GM19452 (cell line): ENCODE measurements around the gene GPC6.

Experiments used
- ATAC-seq: cut with Tn5 transposase; IDR thresholded peaks from one replicate; pipeline ENCODE4 v1.9.1; 2021; ENCODE audit not compliant: unreplicated experiment

Gene GPC6

DNA sequence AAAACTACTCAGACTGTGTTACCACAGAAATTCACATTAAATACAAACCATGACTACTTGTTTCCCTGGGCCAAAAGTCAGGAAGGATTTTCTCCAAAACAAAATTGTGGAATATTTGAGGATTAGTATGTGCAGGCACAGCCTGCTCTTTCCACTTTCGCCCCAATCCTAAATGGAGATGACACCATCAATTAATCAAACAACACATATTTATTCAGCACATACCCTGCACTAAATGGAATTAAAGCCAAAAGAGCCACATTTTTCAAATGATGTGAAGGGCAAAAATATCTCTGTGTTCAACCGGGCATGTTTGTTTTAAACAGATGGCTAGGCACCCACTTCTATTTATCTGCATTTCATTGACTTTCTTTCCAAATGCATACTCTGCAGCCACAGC lies 729.8 kb downstream of the GPC6 start:
- ATAC-seq: no peak

DNA sequence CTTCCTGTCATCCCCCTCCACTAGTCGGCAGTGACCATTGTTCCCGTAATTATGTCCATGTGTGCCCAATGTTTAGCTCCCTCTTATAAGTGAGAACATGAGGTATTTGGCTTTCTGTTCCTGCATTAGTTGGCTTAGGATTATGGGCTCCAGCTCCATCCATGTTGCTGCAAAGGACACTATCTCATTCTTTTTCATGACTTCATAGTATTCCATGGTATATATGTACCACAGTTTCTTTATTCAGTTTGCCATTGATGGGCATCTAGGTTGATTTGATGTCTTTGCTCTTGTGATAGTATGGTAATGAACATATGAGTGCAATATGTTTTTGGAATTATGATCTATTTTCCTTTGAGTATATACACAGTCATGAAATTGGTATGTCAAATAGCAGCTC lies 730.8 kb downstream of the GPC6 start:
- no peak for ATAC-seq

DNA sequence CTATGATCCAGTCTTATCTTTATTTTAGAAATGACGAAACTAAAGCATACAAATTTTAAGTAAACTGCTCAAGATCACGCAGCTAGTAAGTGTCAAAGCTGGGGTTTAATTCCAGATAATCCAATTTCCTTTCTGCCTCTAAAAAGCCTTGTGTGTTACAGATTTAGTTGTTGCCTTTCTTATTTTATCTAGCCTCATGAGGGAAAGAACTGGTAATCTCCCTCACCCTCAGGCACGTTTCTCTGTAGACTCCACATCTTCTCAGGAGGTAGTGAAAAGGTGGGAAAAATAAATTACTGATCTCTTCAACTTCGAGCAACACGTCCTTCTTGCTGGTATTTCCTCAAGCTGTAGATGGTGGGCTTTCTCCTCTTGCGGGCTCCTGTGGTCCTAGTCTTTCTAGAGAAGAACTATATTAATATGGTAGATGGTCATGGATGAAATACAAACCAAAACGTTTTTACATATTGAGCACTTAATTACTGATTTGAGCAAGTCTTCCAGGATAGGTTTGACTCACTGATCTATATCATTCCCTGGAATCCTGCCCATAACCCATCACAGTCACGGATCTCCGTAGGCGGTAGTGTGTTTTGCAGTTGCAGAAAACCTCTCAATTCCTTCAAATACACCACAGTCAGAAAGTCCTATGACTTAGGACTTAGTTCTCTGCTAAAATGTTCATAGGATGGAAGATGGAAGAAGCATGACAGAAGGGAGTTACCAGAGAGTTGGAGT lies 733.4 kb downstream of the GPC6 start:
- ATAC-seq: no peak

DNA sequence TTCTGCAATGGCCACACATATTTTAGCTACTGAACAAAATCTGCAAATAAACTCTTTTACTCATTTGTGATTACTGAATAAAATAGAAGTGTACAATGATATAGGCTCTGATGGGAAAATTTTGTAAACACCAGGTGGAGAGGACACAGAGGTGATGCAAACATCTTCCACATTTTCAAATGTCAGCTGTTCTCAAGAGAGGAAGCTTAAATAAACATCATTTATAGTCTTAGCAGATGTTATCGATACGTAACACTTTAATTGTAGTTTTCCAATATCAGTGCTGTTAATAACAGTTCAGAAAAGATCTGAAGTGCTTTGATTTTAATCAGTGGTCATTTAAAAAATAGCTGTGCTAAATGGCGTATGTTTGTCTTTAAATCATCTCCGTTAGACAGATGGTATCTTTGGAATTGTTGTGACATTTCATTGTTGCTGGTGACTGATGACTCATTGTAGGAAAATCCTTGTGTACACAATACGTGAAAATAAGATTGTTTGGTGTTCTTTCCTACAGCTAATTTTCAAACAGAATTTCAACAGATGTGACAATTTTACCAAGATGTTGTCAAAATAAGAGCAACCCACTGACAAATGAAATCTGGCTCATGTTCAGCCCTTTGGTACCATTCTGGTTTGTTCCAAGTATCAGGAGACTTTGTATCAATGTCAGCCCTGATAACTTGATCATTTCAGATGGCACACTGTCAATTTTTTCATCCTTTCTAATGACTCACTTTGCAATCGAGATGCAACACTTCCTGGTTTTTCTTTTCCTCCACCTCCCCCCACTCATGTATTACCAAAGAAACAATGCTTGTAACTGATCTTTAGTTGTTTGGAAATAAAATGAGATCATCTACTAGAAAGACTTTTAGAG lies 736.9 kb downstream of the GPC6 start:
- ATAC-seq: no peak

DNA sequence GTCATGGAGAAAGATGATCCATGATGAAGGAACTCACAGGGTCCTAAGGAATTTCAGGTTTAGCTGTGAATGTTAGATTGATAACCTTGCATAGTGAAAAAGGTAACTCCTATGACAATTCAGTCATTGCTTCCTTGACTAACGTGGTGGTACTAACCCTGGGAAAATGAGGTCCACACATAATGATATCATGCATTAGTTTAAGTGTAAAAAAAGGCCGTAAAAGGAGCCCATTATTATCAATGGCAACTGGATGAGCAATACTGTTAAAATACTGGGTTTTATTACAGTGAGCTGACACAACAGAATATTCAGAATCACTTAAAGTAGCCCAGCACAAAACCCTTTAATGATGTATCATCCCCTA lies 737.5 kb downstream of the GPC6 start:
- ATAC-seq: no peak

DNA sequence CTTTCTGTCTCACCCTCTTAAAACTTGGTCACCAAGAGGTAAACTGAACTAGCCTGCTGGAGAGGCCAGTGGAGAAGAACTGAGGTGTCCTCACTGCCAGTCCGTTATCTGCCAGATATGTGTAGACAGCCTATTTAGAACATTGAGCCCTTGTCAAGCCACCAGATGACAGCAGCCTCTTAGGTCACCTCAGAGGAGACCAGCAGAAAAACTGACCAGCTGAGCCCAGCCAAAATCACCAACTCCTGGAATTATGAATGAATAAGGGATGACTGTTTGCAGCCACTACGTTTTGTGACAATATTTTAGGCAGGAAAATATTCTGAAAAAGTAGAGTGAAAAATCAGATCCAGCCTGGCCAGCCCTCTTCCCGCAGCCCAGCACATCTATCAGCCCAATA lies 739.0 kb downstream of the GPC6 start:
- no peak for ATAC-seq

DNA sequence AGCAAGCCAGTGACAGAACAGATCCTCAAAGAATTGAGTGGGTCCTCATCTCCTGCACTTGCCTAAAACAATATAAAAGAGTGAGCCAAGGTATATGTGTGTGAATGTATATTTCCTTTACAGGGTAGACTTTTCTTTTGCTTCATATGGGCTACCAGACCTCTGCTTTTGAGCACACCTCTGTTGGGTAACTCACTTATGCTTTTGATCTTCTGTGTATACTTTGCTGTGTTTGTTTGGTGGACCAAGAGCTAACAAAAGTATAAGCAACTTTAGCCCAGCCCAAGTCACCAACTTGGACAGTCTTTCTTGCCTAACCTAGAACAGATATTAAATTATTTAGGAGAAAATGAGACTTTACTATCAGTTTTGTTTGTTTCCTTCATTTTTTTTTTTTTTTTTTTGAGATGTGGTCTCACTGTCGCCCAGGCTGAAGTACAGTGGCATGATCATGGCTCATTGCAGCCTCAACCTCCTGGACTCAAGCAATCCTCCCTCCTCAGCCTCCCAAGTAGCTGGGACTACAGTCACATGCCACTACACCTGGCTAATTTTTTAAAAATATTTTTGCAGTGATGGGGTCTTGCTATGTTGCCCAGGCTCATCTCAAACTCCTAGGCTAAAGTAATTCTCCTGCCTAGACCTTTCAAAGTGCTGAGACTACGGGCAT lies 739.8 kb downstream of the GPC6 start:
- ATAC-seq: no peak

DNA sequence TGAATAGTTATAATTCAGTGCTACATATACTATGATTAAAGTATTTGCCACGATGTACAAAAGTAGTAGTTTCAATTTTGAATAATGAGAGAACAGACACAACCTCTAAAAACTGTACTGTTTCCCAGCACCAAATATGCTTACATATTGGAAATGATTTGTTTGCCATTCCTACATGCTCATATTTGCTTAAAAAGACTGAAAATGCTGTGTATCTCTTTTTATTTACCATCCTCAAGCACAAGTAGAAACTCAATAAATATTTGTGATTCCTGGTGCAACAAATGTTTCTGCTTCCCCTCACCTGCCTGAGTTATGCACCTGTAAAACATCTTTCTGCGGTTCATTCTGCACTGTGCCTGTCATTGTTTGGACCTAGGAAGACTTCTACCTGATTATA lies 740.7 kb downstream of the GPC6 start:
- no peak for ATAC-seq

DNA sequence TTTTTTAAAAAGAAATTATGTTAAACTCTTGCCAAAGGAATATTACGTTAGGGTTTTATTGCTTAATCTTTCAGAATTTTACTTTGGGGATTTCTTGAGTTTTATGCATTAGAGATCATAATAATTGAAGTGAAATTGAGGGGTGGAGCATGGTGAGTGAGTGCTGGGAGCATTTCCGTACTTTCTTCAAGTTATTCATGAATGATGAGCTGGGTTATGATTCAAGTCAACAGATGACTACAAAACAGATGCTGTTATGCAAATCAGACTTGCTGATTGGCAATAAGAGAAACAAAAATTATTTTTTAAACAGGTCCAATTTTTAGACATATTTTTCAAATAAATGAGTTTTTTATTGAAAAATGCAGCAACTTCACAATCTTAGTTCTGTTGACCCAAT lies 748.6 kb downstream of the GPC6 start:
- ATAC-seq: no peak

DNA sequence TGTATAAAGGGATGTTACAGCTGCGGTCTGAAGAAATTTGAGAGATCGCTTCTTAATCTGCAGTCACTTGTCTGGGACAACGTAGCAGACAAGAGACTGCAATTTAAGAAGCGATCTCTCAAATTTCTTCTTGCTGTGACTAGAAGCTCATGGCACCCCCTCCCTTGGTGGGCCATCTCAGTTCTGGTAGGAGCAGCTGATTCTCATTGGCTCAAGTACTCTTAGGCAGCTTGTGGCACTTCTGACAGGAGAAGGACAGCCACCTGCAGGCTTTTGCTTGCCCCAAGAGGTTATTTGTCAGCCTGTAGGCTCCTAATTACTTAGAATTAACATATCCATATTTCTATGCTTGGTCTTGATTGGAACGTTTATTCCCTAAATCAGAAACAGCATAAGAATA lies 749.9 kb downstream of the GPC6 start:
- no peak for ATAC-seq

DNA sequence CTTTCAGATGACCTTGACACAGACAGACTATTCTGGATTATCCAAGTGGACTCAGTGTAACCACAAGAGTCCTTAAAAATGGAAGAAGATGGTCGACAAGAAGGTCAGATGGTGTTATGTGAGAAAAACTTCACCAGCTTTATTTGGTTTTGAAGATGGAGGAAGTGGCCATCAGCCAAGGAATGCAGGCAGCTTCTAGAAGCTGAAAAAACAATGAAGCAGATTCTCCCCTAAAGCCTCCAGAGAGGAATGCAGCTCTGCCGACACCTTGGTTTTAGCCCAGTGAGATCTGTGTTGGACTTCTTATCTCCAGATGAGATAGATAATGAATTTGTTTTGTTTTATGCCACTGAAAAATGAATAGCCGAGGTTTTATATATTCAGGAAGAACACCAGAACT lies 751.4 kb downstream of the GPC6 start:
- no peak for ATAC-seq

DNA sequence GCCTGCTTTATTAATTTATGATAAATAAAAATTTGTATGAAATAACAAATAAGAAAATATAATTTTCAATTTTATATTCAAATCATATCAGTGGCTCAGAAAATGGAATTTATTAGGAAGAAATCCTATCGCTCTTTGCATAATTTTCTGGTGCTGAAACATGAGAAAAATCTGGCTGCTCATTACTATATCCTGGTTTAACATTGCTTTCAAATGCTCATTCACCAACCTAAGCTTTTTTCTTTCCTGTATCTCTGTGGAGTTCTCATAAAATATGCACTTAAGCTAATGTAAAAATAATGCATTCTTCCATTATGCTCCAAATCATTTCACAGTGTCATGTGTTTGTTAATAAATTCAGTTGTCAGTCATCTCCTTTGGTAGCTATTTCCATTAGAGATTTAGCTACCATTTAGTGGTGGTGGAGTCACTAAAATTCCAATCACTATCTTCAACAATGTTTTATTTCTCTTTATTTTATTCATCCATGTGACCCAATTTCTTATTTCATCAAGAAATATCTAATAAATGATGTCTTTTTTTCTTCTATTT lies 754.9 kb downstream of the GPC6 start:
- ATAC-seq: no peak

DNA sequence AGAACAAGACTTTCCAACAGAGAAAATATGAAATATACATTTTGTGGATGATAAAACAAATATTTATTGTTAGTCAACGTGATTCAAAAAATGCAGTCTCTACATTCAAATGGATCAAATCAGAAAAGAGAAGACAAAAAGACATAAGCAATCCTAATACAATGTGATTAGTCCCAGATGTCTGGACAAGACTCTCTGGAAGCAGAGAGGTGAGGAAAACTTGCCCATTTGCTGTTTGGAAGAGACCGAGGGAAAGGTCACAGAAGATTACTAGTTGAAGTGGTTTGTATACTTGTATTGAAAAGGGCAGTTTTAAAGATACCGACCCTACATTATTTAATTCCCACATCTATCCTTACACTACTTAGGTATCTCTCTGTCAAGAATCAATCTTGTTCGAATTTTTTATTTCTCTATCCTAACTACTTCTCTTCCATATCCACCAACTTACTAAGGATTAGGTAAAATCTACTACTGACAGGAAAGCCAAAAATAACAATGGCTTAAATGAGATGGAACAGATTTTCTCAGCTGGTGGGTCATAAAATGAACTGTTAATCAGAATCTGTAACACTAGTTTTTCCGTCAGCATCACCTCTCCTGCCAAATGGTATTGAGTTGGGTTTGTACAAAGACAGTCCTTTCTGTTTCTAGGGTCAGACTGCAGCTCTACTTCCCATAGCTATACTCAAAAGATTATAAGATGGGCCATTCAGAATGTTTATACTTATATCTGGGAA lies 755.7 kb downstream of the GPC6 start:
- ATAC-seq: no peak

DNA sequence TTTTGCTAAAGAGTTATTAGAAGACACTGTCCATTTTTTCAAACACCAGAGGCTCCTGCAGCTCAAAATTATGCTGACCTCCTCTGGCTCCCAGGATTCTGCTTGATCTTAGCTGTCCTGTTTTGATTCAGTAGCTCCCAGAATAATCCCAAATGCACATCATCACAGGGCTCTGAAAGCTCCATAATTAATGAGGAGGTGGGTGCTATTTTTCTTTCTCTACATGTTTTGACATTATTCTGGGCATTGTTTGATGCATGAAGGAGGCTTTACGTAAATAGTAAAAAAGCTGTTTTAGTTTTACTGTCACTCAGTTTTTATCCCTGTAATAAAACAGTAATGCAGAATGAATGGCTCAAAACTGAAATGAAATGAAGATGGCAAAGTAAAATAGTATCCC lies 757.4 kb downstream of the GPC6 start:
- no peak for ATAC-seq

DNA sequence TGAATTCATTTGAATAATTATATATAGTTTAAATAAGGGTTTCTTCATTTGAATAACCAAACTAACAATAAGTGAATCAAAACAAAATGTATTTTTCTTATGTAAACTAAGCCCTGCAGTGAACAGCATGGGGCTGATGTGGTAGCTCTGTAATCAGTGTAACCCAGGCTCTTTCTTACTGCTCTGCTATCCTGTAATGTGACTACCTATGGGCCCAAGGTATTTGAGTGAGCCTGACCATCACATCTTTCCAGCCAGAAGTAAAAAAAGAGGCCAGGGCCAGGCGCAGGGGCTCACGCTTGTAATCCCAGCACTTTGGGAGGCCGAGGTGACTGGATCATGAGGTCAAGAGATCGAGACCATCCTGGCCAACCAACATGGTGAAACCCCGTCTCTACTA lies 758.3 kb downstream of the GPC6 start:
- no peak for ATAC-seq

DNA sequence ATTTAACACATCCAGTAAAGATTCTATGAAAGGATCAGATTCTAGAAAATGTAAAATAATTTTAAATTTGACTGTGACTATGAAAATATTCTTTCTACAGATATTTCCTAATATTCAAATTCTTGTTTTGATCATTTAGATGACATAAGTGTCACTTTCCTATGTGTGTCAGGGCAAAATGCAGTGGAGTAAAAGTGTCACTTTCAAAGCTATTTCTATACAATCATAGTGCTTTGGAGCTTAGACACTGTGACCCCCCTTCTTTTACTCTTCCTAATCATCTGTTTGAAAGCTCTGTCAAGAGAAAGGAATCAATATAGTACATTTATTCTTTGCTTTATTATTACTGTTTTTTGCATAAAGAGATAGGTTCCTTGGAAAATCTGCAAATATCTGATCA lies 760.9 kb downstream of the GPC6 start:
- ATAC-seq: no peak

DNA sequence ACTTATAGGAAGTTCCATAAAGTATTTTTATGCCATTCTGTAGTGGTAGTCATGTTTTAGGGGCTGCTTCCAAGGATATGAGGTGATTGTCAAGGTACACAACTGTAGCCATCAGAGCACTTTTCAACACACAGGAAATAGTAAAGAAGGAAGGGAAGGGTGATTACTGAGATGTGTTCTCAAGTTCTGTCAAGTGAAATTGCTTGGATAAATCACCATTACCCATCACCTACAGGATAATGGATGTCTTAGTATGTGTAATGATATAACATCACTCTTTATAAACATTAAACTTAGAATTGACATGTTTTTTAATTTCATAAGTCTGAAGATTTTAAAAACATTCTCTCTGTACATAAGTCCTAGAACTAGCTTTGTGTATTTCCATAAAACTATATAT lies 765.0 kb downstream of the GPC6 start:
- no peak for ATAC-seq

DNA sequence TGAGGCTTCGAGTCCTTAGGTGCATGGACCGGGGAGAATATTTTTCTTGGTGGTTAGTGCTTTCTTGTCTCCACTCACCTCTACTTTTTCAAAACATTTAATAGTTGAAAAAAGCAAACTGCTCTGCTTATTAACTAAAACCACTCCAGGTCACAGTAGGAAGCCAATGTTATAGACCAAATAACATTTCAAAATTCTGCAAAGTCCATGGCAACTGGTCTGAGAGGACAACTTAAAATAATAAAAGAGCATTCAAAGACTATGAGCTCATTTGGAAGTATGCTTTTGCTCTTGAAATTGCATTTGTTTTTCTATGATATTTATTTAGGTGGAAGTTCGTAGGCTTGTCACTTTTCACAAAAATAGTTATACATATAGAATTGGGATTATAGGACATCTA lies 769.9 kb downstream of the GPC6 start:
- no peak for ATAC-seq

DNA sequence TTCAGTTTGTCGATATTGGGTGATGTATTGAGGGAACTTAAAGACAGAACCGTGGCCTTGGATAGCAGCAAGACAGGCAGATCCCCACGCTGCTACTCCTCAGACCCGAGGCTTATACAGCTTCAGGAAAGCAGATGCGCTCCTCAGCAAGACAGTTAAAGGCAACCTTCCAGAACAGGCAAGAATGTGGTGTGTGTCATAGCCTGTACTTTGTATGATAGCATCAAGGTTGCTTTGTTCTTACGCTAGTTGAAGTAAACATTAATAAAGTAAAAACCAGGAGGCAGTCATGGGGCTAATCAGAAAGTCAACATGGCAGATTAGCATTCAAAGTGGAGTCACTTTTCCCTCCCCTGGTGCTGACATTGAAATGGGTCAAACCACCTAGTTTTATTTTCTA lies 779.7 kb downstream of the GPC6 start:
- ATAC-seq: no peak

DNA sequence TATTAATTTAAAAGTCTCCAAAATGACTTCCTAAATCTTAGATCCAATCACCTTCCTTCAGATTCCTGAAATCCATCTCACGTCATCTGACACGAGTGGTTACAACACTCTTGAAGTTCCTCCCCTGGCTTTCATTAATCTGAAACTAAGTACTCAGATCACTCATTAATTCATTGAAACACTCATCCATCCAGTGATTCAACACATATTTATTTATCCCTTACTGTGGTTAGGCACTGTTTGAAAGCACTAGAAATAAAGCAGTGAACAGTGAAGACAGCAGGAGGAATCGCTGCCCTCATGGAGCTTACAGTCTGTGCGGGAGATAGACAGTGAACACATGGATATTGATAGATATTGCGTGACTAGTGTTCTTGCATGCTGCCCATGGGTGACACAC lies 780.5 kb downstream of the GPC6 start:
- ATAC-seq: no peak

DNA sequence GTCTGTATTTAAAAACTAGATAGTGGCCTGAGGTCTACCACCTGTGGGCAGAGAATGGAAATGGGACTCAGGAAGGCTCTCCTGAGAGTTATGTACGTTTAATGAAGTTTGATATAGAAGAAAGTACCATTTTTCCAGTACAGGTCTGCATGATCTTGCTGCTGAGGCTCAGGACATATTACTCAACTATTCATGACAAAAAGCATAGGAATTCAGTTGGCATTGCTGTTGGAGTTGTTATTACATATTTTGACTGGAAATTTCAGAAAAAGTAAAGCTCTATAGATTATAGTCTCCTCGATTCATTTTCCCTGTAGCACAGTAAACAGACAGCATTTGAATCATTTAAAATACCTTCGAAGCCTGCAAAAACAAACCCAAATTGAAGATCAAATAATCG lies 783.1 kb downstream of the GPC6 start:
- ATAC-seq: no peak
